Activated CD4-positive, alpha-beta memory T cell treated with anti-CD3 and anti-CD28 coated beads, Interleukin-2, amount 10 ng/mL, durations not matched to agents 7 days and 5 days (primary cell): ENCODE measurements around the gene IL11RA. TPM values are rescaled to one million over a fixed set of nuclear protein-coding genes. Genes with fewer than 3 reads are reported as not detected.

ENCODE experiments used
- CTCF ChIA-PET: fragments of 350-600 bp; sonication (Branson Sonifier 250); formaldehyde crosslinking; loops from one replicate; lab custom pipeline; 2021; ENCODE audit warnings: antibody characterized with exemption, inconsistent platforms; lab: Charles Lee
- POLR2A ChIA-PET: fragments of 350-600 bp; sonication (Branson Sonifier 250); formaldehyde crosslinking; loops from one replicate; lab custom pipeline; 2021; ENCODE audit warnings: antibody characterized with exemption; lab: Charles Lee
- DNase-seq: peaks from one replicate; pipeline ENCODE4 v3.0.0-alpha.2; 2020
- H3K27ac Mint-ChIP-seq: one replicate; pipeline ENCODE4 v1.8.0; 2021; ENCODE audit warnings: mild to moderate bottlenecking, mixed read lengths
- H3K27me3 Mint-ChIP-seq: one replicate; pipeline ENCODE4 v1.8.0; 2021; ENCODE audit warnings: mixed read lengths
- H3K36me3 Mint-ChIP-seq: one replicate; pipeline ENCODE4 v1.8.0; 2021; ENCODE audit warnings: low read depth, mixed read lengths
- H3K4me1 Mint-ChIP-seq: one replicate; pipeline ENCODE4 v1.8.0; 2021; ENCODE audit warnings: mixed read lengths
- H3K4me3 Mint-ChIP-seq: one replicate; pipeline ENCODE4 v1.8.0; 2021; ENCODE audit warnings: mild to moderate bottlenecking, mixed read lengths
- H3K9me3 Mint-ChIP-seq: one replicate; pipeline ENCODE4 v1.8.0; 2021; ENCODE audit warnings: mixed read lengths
- total RNA-seq, 2 experiments: library from RNA; stranded (reverse); gene quantifications; one replicate each; pipeline ENCODE4 v1.2.3, GENCODE V29; 2021

Gene IL11RA
- total RNA-seq, 2 experiments from 2014 or later: 51.5 to 54.0 TPM

- Mint-ChIP-seq H3K27me3 (no peaks in the 10 kb centered on the region), H3K36me3 (peaks cover 33% of the 10 kb centered on the region), H3K4me3 (peak overlapping the region; percentile 78), H3K27ac (peak overlapping the region; percentile 76), H3K4me1 (peaks cover 41% of the 10 kb centered on the region), H3K9me3 (no peaks in the 10 kb centered on the region)
- CTCF ChIA-PET: interaction anchor here (0.6 to 9.7 kb wide), 21 partner anchors 9 to 1080 kb away, joined by 3 to 131 read pairs (median 5); partner anchors contain the start of genes CA9, CCDC107, CCL27 and DCTN3
- DNase-seq: no peak
- POLR2A ChIA-PET: interaction anchor here (1.0 to 9.4 kb wide), 12 partner anchors 10 to 343 kb away, joined by 3 to 162 read pairs (median 5); partner anchors contain the start of genes ARID3C, CCL27, DCTN3 and DNAJB5
Measured at GRCh38 chr9:34647084-34647403, 4.9 kb upstream of the IL11RA start.

GRCh38 chr9:34647651-34648050 is 4.3 kb upstream of the IL11RA start:
- CTCF ChIA-PET: interaction anchor here (1.0 to 9.7 kb wide), 8 partner anchors 8 to 55 kb away, joined by 3 to 131 read pairs (median 10); partner anchors contain the start of genes CCL27 and SIGMAR1
- peak overlapping the region; percentile 78 for H3K4me3 Mint-ChIP-seq
- DNase-seq: peak; percentile 47

GRCh38 chr9:34648673-34649072 is 3.3 kb upstream of the IL11RA start:
- ChIA-PET CTCF (interaction anchor here (1.1 to 9.7 kb wide), 4 partner anchors 13 to 54 kb away, joined by 6 to 131 read pairs (median 72); partner anchors contain the start of genes CCL27 and SIGMAR1), POLR2A (interaction anchor here (1.5 to 9.4 kb wide), 3 partner anchors 12 to 29 kb away, joined by 4 to 162 read pairs (median 91); partner anchors contain the start of genes CCL27, DCTN3 and SIGMAR1)
- peak overlapping the region; percentile 78 for H3K4me3 Mint-ChIP-seq
- peaks cover 33% of the 10 kb centered on the region for H3K36me3 Mint-ChIP-seq
- peaks cover 55% of the 10 kb centered on the region for H3K4me1 Mint-ChIP-seq
- H3K9me3 Mint-ChIP-seq: no peaks in the 10 kb centered on the region
- H3K27me3 Mint-ChIP-seq: no peaks in the 10 kb centered on the region
- H3K27ac Mint-ChIP-seq: no peak overlapping the region
- no peak for DNase-seq

More at GRCh38 chr9:34647651-34648050, 4.3 kb upstream of the IL11RA start:
- H3K9me3 Mint-ChIP-seq: no peaks in the 10 kb centered on the region
- peak overlapping the region; percentile 76 for H3K27ac Mint-ChIP-seq
- peaks cover 47% of the 10 kb centered on the region for H3K4me1 Mint-ChIP-seq
- H3K36me3 Mint-ChIP-seq: peaks cover 33% of the 10 kb centered on the region
- no peaks in the 10 kb centered on the region for H3K27me3 Mint-ChIP-seq
- POLR2A ChIA-PET: interaction anchor here (0.9 to 9.4 kb wide), 7 partner anchors 11 to 271 kb away, joined by 3 to 162 read pairs (median 13); partner anchors contain the start of genes CCL27, DCTN3, MYORG and SIGMAR1

- POLR2A ChIA-PET: interaction anchor here (9.4 kb wide), 1 partner anchor 10 kb away, joined by 162 read pairs; the partner anchor contains the start of gene CCL27
- CTCF ChIA-PET: interaction anchor here (9.7 kb wide), 1 partner anchor 12 kb away, joined by 125 read pairs; the partner anchor contains the start of gene CCL27
- Mint-ChIP-seq H3K27ac (no peak overlapping the region), H3K9me3 (no peaks in the 10 kb centered on the region), H3K4me3 (no peak overlapping the region), H3K27me3 (no peaks in the 10 kb centered on the region), H3K4me1 (peaks cover 55% of the 10 kb centered on the region), H3K36me3 (peaks cover 33% of the 10 kb centered on the region)
- DNase-seq: no peak
Measured at GRCh38 chr9:34650816-34651215, 1.2 kb upstream of the IL11RA start.

DNA sequence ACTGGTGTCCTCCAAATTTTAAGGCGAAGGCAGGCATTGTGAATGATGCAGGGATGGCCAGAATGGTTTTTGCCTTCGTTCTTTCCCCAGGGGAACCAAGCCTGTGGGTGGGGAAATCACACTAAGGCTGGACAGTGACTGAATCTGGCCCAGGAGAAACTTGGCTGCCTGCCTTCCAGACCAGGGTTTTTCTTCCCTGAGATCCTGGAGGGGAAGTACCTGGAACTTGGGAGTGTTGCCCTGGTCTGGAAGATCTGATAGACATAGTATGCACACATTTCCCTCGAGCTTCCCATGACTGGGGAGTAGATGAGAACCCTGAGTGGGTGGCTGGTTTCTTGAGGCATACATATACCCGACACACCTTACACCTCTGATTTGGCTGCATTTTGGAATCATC is 664 bp upstream of the IL11RA start:
- Mint-ChIP-seq H3K27ac (no peak overlapping the region), H3K36me3 (peaks cover 33% of the 10 kb centered on the region), H3K4me1 (peaks cover 49% of the 10 kb centered on the region), H3K9me3 (no peaks in the 10 kb centered on the region), H3K27me3 (no peaks in the 10 kb centered on the region), H3K4me3 (no peak overlapping the region)
- ChIA-PET POLR2A (interaction anchor here (9.4 kb wide), 1 partner anchor 9 kb away, joined by 162 read pairs; the partner anchor contains the start of gene CCL27), CTCF (interaction anchor here (9.7 kb wide), 1 partner anchor 11 kb away, joined by 125 read pairs; the partner anchor contains the start of gene CCL27)
- DNase-seq: no peak

GRCh38 chr9:34652602-34653000 is 616 bp downstream of the IL11RA start:
- Mint-ChIP-seq H3K27ac (no peak overlapping the region), H3K36me3 (peaks cover 31% of the 10 kb centered on the region), H3K4me3 (peak overlapping the region; percentile 8), H3K9me3 (no peaks in the 10 kb centered on the region), H3K27me3 (no peaks in the 10 kb centered on the region), H3K4me1 (peaks cover 44% of the 10 kb centered on the region)
- ChIA-PET CTCF (interaction anchor here (2.1 to 9.7 kb wide), 2 partner anchors 10 to 18 kb away, joined by 5 to 125 read pairs; partner anchors contain the start of gene CCL27), POLR2A (interaction anchor here (1.3 to 2.9 kb wide), 2 partner anchors 10 to 15 kb away, joined by 3 to 18 read pairs; partner anchors contain the start of genes CCL27 and SIGMAR1)
- no peak for DNase-seq

- DNase-seq: no peak
- no peaks in the 10 kb centered on the region for H3K9me3 Mint-ChIP-seq
- H3K4me3 Mint-ChIP-seq: no peak overlapping the region
- H3K36me3 Mint-ChIP-seq: peaks cover 23% of the 10 kb centered on the region
- no peaks in the 10 kb centered on the region for H3K27me3 Mint-ChIP-seq
- CTCF ChIA-PET: interaction anchor here (2.1 to 9.7 kb wide), 2 partner anchors 9 to 19 kb away, joined by 5 to 125 read pairs; partner anchors contain the start of gene CCL27
- POLR2A ChIA-PET: interaction anchor here (1.3 to 2.9 kb wide), 2 partner anchors 9 to 16 kb away, joined by 3 to 18 read pairs; partner anchors contain the start of genes CCL27 and SIGMAR1
- H3K27ac Mint-ChIP-seq: no peak overlapping the region
- H3K4me1 Mint-ChIP-seq: peaks cover 36% of the 10 kb centered on the region
Measured at GRCh38 chr9:34653151-34654072, 1.4 kb downstream of the IL11RA start.

- CTCF ChIA-PET: no interaction called here
- Mint-ChIP-seq H3K4me3 (no peak overlapping the region), H3K27ac (no peak overlapping the region), H3K36me3 (peaks cover 12% of the 10 kb centered on the region), H3K4me1 (peaks cover 26% of the 10 kb centered on the region), H3K9me3 (no peaks in the 10 kb centered on the region), H3K27me3 (no peaks in the 10 kb centered on the region)
- no peak for DNase-seq
- POLR2A ChIA-PET: interaction anchor here (2.9 to 12.4 kb wide), 2 partner anchors 8 kb away, joined by 18 to 162 read pairs; partner anchors contain the start of genes CCL27 and GALT
Measured at GRCh38 chr9:34654323-34655051, 2.5 kb downstream of the IL11RA start.

GRCh38 chr9:34655394-34655793 is 3.4 kb downstream of the IL11RA start:
- Mint-ChIP-seq H3K27me3 (no peaks in the 10 kb centered on the region), H3K4me3 (no peak overlapping the region), H3K4me1 (peaks cover 21% of the 10 kb centered on the region), H3K9me3 (no peaks in the 10 kb centered on the region), H3K27ac (no peak overlapping the region), H3K36me3 (peaks cover 5% of the 10 kb centered on the region)
- CTCF ChIA-PET: interaction anchor here (1.1 to 1.9 kb wide), 2 partner anchors 8 to 21 kb away, joined by 3 to 11 read pairs; partner anchors contain the start of gene GALT
- POLR2A ChIA-PET: interaction anchor here (1.3 to 12.4 kb wide), 3 partner anchors 9 to 18 kb away, joined by 3 to 162 read pairs (median 12); partner anchors contain the start of genes GALT and SIGMAR1
- no peak for DNase-seq

DNA sequence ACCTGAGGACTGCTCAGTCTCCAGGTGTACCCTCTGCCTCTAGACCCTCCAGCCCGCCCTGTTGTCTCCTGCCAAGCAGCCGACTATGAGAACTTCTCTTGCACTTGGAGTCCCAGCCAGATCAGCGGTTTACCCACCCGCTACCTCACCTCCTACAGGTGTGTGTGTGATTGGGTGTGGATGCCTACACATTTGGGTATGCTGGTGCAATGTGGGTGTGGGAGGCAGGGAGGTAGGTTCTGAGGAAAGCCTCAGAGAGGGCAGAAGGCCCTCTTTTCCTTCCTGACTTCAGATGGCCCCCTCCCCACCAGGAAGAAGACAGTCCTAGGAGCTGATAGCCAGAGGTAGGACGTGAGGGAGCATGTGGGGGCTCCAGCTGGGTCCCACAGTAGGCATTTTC is 5.0 kb downstream of the IL11RA start:
- no peak overlapping the region for H3K4me3 Mint-ChIP-seq
- H3K27me3 Mint-ChIP-seq: no peaks in the 10 kb centered on the region
- H3K4me1 Mint-ChIP-seq: peaks cover 20% of the 10 kb centered on the region
- H3K9me3 Mint-ChIP-seq: no peaks in the 10 kb centered on the region
- H3K27ac Mint-ChIP-seq: no peak overlapping the region
- POLR2A ChIA-PET: interaction anchor here (0.7 to 12.4 kb wide), 3 partner anchors 8 to 19 kb away, joined by 3 to 162 read pairs (median 12); partner anchors contain the start of genes GALT and SIGMAR1
- H3K36me3 Mint-ChIP-seq: peaks cover 8% of the 10 kb centered on the region
- DNase-seq: no peak
- CTCF ChIA-PET: interaction anchor here (1.9 to 9.6 kb wide), 2 partner anchors 10 to 20 kb away, joined by 11 to 83 read pairs; partner anchors contain the start of genes GALT and SIGMAR1

GRCh38 chr9:34658461-34658860 is 6.5 kb downstream of the IL11RA start:
- Mint-ChIP-seq H3K4me3 (no peak overlapping the region), H3K36me3 (peaks cover 11% of the 10 kb centered on the region), H3K27ac (no peak overlapping the region), H3K27me3 (no peaks in the 10 kb centered on the region), H3K9me3 (no peaks in the 10 kb centered on the region), H3K4me1 (peaks cover 20% of the 10 kb centered on the region)
- no peak for DNase-seq
- ChIA-PET POLR2A (interaction anchor here (12.4 kb wide), 1 partner anchor 12 kb away, joined by 162 read pairs; the partner anchor contains the start of gene GALT), CTCF (interaction anchor here (1.4 to 9.6 kb wide), 2 partner anchors 12 to 22 kb away, joined by 5 to 83 read pairs; partner anchors contain the start of genes GALT and SIGMAR1)
